ENCODE data around the gene KLHL29.

GRCh38 chr2:23618265-23618664, 233.3 kb downstream of the KLHL29 start:
- TF ChIP-seq REST (IDR thresholded peaks at IDR 0.05; ENCODE audit: low read depth) (no peak), YY1 (IDR thresholded peaks at IDR 0.05; ENCODE audit: extremely low read depth, insufficient replicate concordance, low read depth, low read length) (no peak), POLR2A (IDR thresholded peaks at IDR 0.05; ENCODE audit: borderline replicate concordance, extremely low read depth, insufficient read depth, insufficient read length) (no peak), RAD21 (IDR thresholded peaks at IDR 0.05; ENCODE audit: low read depth) (no peak), JUND (IDR thresholded peaks at IDR 0.05) (no peak), CTCF (IDR thresholded peaks at IDR 0.05 in 2 of 3, conservative IDR thresholded peaks at IDR 0.05 in 1 of 3; ENCODE audit: borderline replicate concordance in 1 of 3, insufficient read depth in 1 of 3, low read depth in 2 of 3, low read length in 2 of 3) (no peak)
